ENCODE results near the gene NXT2.

- TF ChIP-seq POLR2A (IDR thresholded peaks at IDR 0.05), result no peak
- no peak for TF ChIP-seq CTCF (IDR thresholded peaks at IDR 0.05 in 4 of 5, conservative IDR thresholded peaks at IDR 0.05 in 1 of 5)
These were observed 35.5 kb upstream of the NXT2 start for GRCh38 chrX:109501176-109501575.

All from gastrocnemius medialis (tissue), 4 donors.